HG03460 (cell line): ENCODE data around the gene RASA2.
A peak's percentile ranks its signal among the peaks of the same experiment; 100 is the strongest.

ENCODE experiments used
- ATAC-seq: cut with Tn5 transposase; IDR thresholded peaks from one replicate; pipeline ENCODE4 v1.9.1; 2021; ENCODE audit not compliant: unreplicated experiment

RASA2 gene

GRCh38 chr3:141486746-141487520, at the start of gene RASA2:
Gene RASA2, plus strand, starts transcription at chr3:141487027. Its CDS starts 57 bp downstream, at chr3:141487084.
- ATAC-seq: peak; percentile 62

GRCh38 chr3:141439589-141439988, 47.2 kb upstream of the RASA2 start:
- ATAC-seq: no peak

- ATAC-seq: no peak
Measured at GRCh38 chr3:141440942-141441341, 45.9 kb upstream of the RASA2 start.

- peak; percentile 98 for ATAC-seq
Measured at GRCh38 chr3:141441381-141442364, 45.2 kb upstream of the RASA2 start.

- ATAC-seq: no peak
Measured at GRCh38 chr3:141442446-141442845, 44.4 kb upstream of the RASA2 start.

GRCh38 chr3:141442914-141443313, 43.9 kb upstream of the RASA2 start:
- ATAC-seq: no peak

- ATAC-seq: no peak
Measured at GRCh38 chr3:141444586-141445285, 42.1 kb upstream of the RASA2 start.

- ATAC-seq: no peak
Measured at GRCh38 chr3:141445990-141446389, 40.8 kb upstream of the RASA2 start.

- ATAC-seq: no peak
Measured at GRCh38 chr3:141446737-141447136, 40.1 kb upstream of the RASA2 start.

GRCh38 chr3:141447383-141447782, 39.4 kb upstream of the RASA2 start:
- ATAC-seq: no peak

GRCh38 chr3:141448606-141449220, 38.1 kb upstream of the RASA2 start:
- no peak for ATAC-seq

GRCh38 chr3:141449424-141449823, 37.4 kb upstream of the RASA2 start:
- no peak for ATAC-seq

GRCh38 chr3:141450727-141451375, 36.0 kb upstream of the RASA2 start:
- no peak for ATAC-seq

- ATAC-seq: peak; percentile 78
Measured at GRCh38 chr3:141452045-141452444, 34.8 kb upstream of the RASA2 start.

GRCh38 chr3:141452773-141453172, 34.1 kb upstream of the RASA2 start:
- ATAC-seq: no peak

GRCh38 chr3:141454054-141454453, 32.8 kb upstream of the RASA2 start:
- ATAC-seq: no peak

GRCh38 chr3:141454906-141455602, 31.8 kb upstream of the RASA2 start:
- peak; percentile 42 for ATAC-seq

GRCh38 chr3:141455603-141456300, 31.1 kb upstream of the RASA2 start:
- no peak for ATAC-seq

- ATAC-seq: no peak
Measured at GRCh38 chr3:141456301-141456625, 30.6 kb upstream of the RASA2 start.
